CD4-positive, CD25-positive, alpha-beta regulatory T cell (primary cell): ENCODE data around the gene SLC27A1. TPM values are rescaled to one million over a fixed set of nuclear protein-coding genes. Genes with fewer than 3 reads are reported as not detected.
A peak's percentile ranks its signal among the peaks of the same experiment; 100 is the strongest.

ENCODE experiments used
- ATAC-seq, 2 donors: fragments of 150-1000 bp; cut with Tn5 transposase; one replicate each; pipeline ENCODE4 v1.10.0; 2021; ENCODE audit warnings: low read depth in 2 of 2, moderate number of reproducible peaks in 2 of 2, moderate library complexity in 1 of 2
- DNase-seq, 3 donors: peaks; one replicate each; pipeline versions ENCODE4 v3.0.0 to v3.0.0-alpha.2; 2012 to 2022; ENCODE audit warnings: mixed read lengths in 1 of 3
- H3K27ac ChIP-seq: one replicate; pipeline ENCODE4 v1.7.0; 2013; ENCODE audit warnings: mild to moderate bottlenecking, low read length; ENCODE audit not compliant: insufficient read depth, poor library complexity, severe bottlenecking
- H3K27me3 ChIP-seq: one replicate; pipeline ENCODE4 v1.7.0; 2013; ENCODE audit warnings: low read length; ENCODE audit not compliant: control insufficient read depth, insufficient read depth
- H3K36me3 ChIP-seq: one replicate; pipeline ENCODE4 v1.7.0; 2013; ENCODE audit warnings: mild to moderate bottlenecking, low read length, moderate library complexity; ENCODE audit not compliant: control insufficient read depth, insufficient read depth
- H3K4me1 ChIP-seq: 2 replicates; pipeline ENCODE4 v1.7.0; 2013; ENCODE audit warnings: mild to moderate bottlenecking, low read length; ENCODE audit not compliant: insufficient read depth, control insufficient read depth, poor library complexity, severe bottlenecking
- H3K4me3 ChIP-seq: one replicate; pipeline ENCODE4 v1.7.0; 2013; ENCODE audit warnings: low read depth, mild to moderate bottlenecking, low read length, moderate library complexity
- H3K9me3 ChIP-seq, 2 experiments: 1 replicate in 1 of 2; 2 replicates in 1 of 2; pipeline ENCODE4 v1.7.0; 2013; ENCODE audit warnings: low read length in 2 of 2, mild to moderate bottlenecking in 1 of 2, moderate library complexity in 1 of 2; ENCODE audit not compliant: control insufficient read depth in 2 of 2
- H3K27ac Mint-ChIP-seq, 3 donors: one replicate each; pipeline ENCODE4 v1.8.0; 2020 to 2022; ENCODE audit warnings: mild to moderate bottlenecking in 3 of 3, mixed read lengths in 3 of 3, moderate library complexity in 2 of 3
- H3K27me3 Mint-ChIP-seq: one replicate; pipeline ENCODE4 v1.8.0; 2022; ENCODE audit warnings: mild to moderate bottlenecking, mixed read lengths
- H3K36me3 Mint-ChIP-seq: one replicate; pipeline ENCODE4 v1.8.0; 2020; ENCODE audit warnings: mixed read lengths
- H3K4me1 Mint-ChIP-seq, 4 donors: one replicate each; pipeline ENCODE4 v1.8.0; 2020 to 2022; ENCODE audit warnings: mixed read lengths in 4 of 4, mild to moderate bottlenecking in 1 of 4
- H3K4me3 Mint-ChIP-seq, 4 donors: one replicate each; pipeline ENCODE4 v1.8.0; 2020 to 2022; ENCODE audit warnings: mild to moderate bottlenecking in 4 of 4, mixed read lengths in 4 of 4, moderate library complexity in 3 of 4
- H3K9me3 Mint-ChIP-seq, 7 donors: one replicate each; pipeline ENCODE4 v1.8.0; 2020 to 2022; ENCODE audit warnings: mixed read lengths in 7 of 7, mild to moderate bottlenecking in 3 of 7, moderate library complexity in 2 of 7
- polyA plus RNA-seq, 4 donors: library from polyadenylated mRNA; unstranded; fragments of 300-500 nt; fragmentation: Illumina TruSeq; gene quantifications; one replicate each; pipeline ENCODE4 v1.2.3, GENCODE V29; 2021
- total RNA-seq: library from RNA; stranded (reverse); gene quantifications from one replicate; pipeline ENCODE4 v1.2.3, GENCODE V29; 2022

The SLC27A1 gene
- total and polyA plus RNA-seq, 5 donors from 2014 or later, result 3.9 to 5.2 (median 4.2) TPM

DNA sequence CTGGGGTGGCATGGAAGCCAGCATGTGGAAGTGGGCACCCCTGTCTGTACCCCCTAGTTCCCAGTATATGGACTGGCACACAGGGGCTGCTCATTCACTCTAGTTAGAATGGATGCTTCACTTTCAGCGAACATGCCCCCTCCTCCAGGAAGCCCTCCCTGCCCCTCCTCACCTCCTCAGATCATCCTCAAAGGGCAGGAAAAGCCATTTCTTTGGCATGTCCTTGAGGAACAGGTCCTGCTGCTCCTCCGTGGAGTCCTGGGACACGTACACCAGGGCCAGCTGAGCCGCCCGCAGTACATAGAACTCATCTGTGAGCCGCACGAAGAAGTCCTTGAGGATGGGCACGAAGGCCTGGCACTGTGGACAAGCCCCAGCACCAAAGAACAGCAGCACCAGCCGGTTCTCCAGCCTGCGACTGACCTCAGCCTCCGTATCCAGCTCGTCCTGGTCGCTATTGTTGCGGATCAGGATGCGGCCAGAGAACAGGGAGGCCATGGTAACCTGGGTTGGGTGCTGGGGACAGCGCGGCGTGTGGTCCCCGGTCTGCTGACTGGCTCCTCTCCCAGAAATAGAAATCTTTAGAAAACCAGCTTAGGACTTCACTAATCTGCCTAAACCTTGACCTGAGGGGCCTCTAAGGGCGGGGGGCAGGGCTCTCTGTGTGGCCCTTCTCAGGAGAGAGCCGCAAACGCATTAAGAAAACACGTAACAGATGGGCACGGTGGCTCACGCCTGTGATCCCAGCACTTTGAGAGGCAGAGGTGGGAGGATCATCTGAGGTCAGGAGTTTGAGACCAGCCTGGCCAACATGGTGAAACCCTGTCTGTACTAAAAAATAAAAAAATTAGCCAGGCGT is 9.7 kb upstream of the SLC27A1 start, which contains the start of gene NXNL1:
TSS of gene NXNL1 (minus strand) at position 555 of the 859 bp plus-strand sequence. CDS start at position 498, 57 bp downstream.
- DNase-seq (no peak), ATAC-seq (no peak)
- no peak within 1 kb of the TSS for H3K4me3 Mint-ChIP-seq
- Histone ChIP-seq H3K4me1 (no peaks in the 10 kb centered on the region), H3K27ac (no peak within 1 kb of the TSS), H3K9me3 (no peaks in the 10 kb centered on the region), H3K27me3 (peaks cover 3% of the 10 kb centered on the region), H3K36me3 (no peaks in the 10 kb centered on the region), H3K4me3 (no peak within 1 kb of the TSS)
- H3K27me3 Mint-ChIP-seq, result peaks cover 35% of the 10 kb centered on the region
- no peaks in the 10 kb centered on the region for H3K4me1 Mint-ChIP-seq
- H3K27ac Mint-ChIP-seq, result no peak within 1 kb of the TSS
- no peaks in the 10 kb centered on the region for H3K36me3 Mint-ChIP-seq
- H3K9me3 Mint-ChIP-seq, result no peaks in the 10 kb centered on the region

DNA sequence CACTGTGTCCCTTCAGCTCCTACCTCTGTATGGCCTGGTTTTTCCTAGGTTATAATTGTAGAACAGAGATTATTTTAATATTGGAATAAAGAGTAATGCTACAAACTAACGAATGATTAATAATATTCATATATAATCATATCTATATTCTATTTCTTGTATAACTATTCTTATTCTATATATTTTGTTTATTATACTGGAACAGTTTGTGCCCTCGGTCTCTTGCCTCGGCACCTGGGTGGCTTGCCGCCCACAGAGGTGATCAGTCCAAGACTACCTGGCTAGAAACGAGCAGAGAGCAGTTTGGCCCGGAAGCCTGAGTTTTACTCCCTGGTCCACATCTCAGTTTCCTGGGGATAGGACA is 3.9 kb upstream of the SLC27A1 start:
- Histone ChIP-seq H3K4me1 (peaks cover 26% of the 10 kb centered on the region), H3K27ac (no peak overlapping the region), H3K9me3 (no peaks in the 10 kb centered on the region), H3K36me3 (no peaks in the 10 kb centered on the region), H3K27me3 (no peaks in the 10 kb centered on the region), H3K4me3 (no peak overlapping the region)
- Mint-ChIP-seq H3K4me1 (peaks cover 5 to 26% (median 13%) of the 10 kb centered on the region in 4 donors), H3K4me3 (peak overlapping the region in 2 of 4 donors; percentile 56 to 69), H3K27me3 (peaks cover 8% of the 10 kb centered on the region), H3K36me3 (no peaks in the 10 kb centered on the region), H3K27ac (peak overlapping the region in 1 of 3 donors; percentile 60), H3K9me3 (no peaks in the 10 kb centered on the region)
- ATAC-seq (no peak), DNase-seq (no peak)

- Mint-ChIP-seq H3K36me3 (no peaks in the 10 kb centered on the region), H3K4me1 (peaks cover 5 to 30% (median 13%) of the 10 kb centered on the region in 4 donors), H3K9me3 (no peaks in the 10 kb centered on the region), H3K27ac (peak overlapping the region in 1 of 3 donors; percentile 65), H3K27me3 (peaks cover 8% of the 10 kb centered on the region), H3K4me3 (peak overlapping the region in 2 of 4 donors; percentile 24 to 56)
- Histone ChIP-seq H3K4me3 (no peak overlapping the region), H3K4me1 (peaks cover 26% of the 10 kb centered on the region), H3K27me3 (no peaks in the 10 kb centered on the region), H3K27ac (no peak overlapping the region), H3K9me3 (no peaks in the 10 kb centered on the region), H3K36me3 (no peaks in the 10 kb centered on the region)
- ATAC-seq, result no peak
- DNase-seq, result no peak
Observed at GRCh38 chr19:17467471-17468301, 2.6 kb upstream of the SLC27A1 start.

DNA sequence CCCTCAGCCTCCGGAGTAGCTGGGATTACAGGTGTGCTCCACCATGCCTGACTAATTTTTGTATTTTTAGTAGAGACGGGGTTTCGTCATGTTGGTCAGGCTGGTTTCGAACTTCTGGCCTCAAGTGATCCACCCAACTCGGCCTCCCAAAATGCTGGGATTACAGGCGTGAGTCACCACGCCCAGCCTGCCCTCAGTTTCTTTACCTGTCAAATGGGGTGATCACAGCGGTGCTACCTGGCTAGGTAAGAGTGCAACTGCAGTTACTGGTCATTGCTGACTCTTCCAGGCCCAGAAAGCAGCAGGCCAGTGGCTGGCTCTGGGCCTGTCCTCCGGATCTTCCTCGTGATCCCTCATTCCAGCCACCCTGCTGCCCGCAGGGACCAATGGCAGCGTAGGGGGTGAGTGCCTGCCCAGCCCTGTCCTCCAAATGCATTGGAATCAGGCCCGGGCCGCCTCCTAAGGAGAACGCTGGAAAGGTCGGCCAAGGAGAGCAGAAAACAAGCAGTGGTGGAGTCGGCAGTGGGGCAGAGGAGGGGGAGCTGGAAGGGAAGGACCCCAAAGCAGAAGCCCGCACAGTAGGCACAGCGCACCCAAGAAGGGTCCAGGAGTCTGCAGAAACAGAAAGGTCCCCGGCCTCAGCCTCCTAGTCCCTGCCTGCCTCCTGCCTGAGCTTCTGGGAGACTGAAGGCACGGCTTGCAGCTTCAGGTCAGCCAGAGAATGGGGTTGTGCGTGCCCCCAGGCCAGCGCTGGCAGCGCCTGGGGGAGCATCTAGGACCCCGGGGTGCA is 1.8 kb upstream of the SLC27A1 start:
- peak overlapping the region; percentile 93 to 97 (median 97) for H3K27ac Mint-ChIP-seq
- Histone ChIP-seq H3K27ac (peak overlapping the region; percentile 76), H3K4me3 (no peak overlapping the region)

DNA sequence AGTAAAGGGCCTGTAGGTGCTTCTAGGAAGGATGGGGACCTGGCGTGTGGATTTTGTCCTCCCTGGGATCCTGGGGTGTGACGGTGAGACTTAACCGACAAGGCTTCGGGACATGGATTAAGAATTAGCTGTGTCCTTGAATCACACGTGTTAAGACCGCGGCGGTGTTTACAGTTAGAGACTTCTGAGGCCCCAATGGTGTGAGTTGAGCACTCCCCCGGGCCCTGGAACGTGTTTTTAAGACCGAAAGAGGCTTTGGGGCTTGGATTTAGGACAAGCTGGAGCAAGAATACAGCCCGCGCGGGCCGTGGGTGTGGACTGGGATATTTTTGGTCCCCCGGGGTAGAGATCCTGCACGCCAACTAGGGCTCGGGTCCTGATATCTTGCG is 1.2 kb upstream of the SLC27A1 start:
- no peaks in the 10 kb centered on the region for H3K36me3 ChIP-seq
- H3K4me3 Mint-ChIP-seq, result peak overlapping the region; percentile 89 to 99 (median 97)
- H3K36me3 Mint-ChIP-seq, result no peaks in the 10 kb centered on the region
- H3K27ac ChIP-seq, result peak overlapping the region; percentile 76
- H3K9me3 Mint-ChIP-seq, result no peaks in the 10 kb centered on the region
- peaks cover 8% of the 10 kb centered on the region for H3K27me3 Mint-ChIP-seq
- DNase-seq (no peak), ATAC-seq (no peak)
- no peak overlapping the region for H3K4me3 ChIP-seq
- peaks cover 5 to 30% (median 15%) of the 10 kb centered on the region in 4 donors for H3K4me1 Mint-ChIP-seq
- H3K27ac Mint-ChIP-seq, result peak overlapping the region; percentile 93 to 97 (median 97)
- peaks cover 26% of the 10 kb centered on the region for H3K4me1 ChIP-seq
- no peaks in the 10 kb centered on the region for H3K9me3 ChIP-seq
- no peaks in the 10 kb centered on the region for H3K27me3 ChIP-seq

More for the DNA sequence above, 1.8 kb upstream of the SLC27A1 start:
- H3K27me3 Mint-ChIP-seq, result peaks cover 8% of the 10 kb centered on the region
- no peaks in the 10 kb centered on the region for H3K9me3 Mint-ChIP-seq
- DNase-seq (no peak), ATAC-seq (no peak)
- H3K27me3 ChIP-seq, result no peaks in the 10 kb centered on the region
- no peaks in the 10 kb centered on the region for H3K9me3 ChIP-seq
- H3K4me1 ChIP-seq, result peaks cover 26% of the 10 kb centered on the region
- H3K36me3 ChIP-seq, result no peaks in the 10 kb centered on the region
- H3K4me3 Mint-ChIP-seq, result peak overlapping the region; percentile 89 to 99 (median 97)
- no peaks in the 10 kb centered on the region for H3K36me3 Mint-ChIP-seq
- H3K4me1 Mint-ChIP-seq, result peaks cover 5 to 30% (median 15%) of the 10 kb centered on the region in 4 donors

GRCh38 chr19:17469481-17470067 is 750 bp upstream of the SLC27A1 start:
- ATAC-seq, result peak; percentile 88 to 89

More at GRCh38 chr19:17469481-17470067, 750 bp upstream of the SLC27A1 start:
- H3K9me3 ChIP-seq, result no peaks in the 10 kb centered on the region
- H3K4me3 ChIP-seq, result peak overlapping the region; percentile 81
- H3K36me3 ChIP-seq, result no peaks in the 10 kb centered on the region
- peak overlapping the region; percentile 93 to 97 (median 97) for H3K27ac Mint-ChIP-seq
- peak; percentile 87 to 95 (median 92) for DNase-seq
- H3K27ac ChIP-seq, result peak overlapping the region; percentile 76
- H3K27me3 ChIP-seq, result no peaks in the 10 kb centered on the region
- no peaks in the 10 kb centered on the region for H3K36me3 Mint-ChIP-seq
- peaks cover 26% of the 10 kb centered on the region for H3K4me1 ChIP-seq
- peaks cover 6% of the 10 kb centered on the region for H3K27me3 Mint-ChIP-seq
- peaks cover 5 to 30% (median 15%) of the 10 kb centered on the region in 4 donors for H3K4me1 Mint-ChIP-seq
- H3K9me3 Mint-ChIP-seq, result no peaks in the 10 kb centered on the region
- peak overlapping the region; percentile 89 to 99 (median 97) for H3K4me3 Mint-ChIP-seq
